ENCODE results near the gene DNAI2.

DNAI2 gene

GRCh38 chr17:74283371-74283673, 9.3 kb downstream of the DNAI2 start:
- ChIA-PET POLR2A (interaction anchor here (0.6 kb wide), 1 partner anchor 13 kb away, joined by 5 read pairs; no protein-coding TSS in a partner anchor), CTCF (interaction anchor here (1.4 to 2.6 kb wide), 3 partner anchors 12 to 70 kb away, joined by 3 to 29 read pairs (median 16); no protein-coding TSS in a partner anchor)

GRCh38 chr17:74287031-74287602, 13.1 kb downstream of the DNAI2 start:
- DNase-seq (ENCODE audit: extremely low spot score) = no peak
- ChIA-PET POLR2A (no interaction called here), CTCF (interaction anchor here (2.0 kb wide), 1 partner anchor 11 kb away, joined by 4 read pairs; no protein-coding TSS in a partner anchor)
- no peak for TF ChIP-seq CTCF (IDR thresholded peaks at IDR 0.05; ENCODE audit: control extremely low read depth, extremely low read depth, low read depth, missing control alignments)

More at GRCh38 chr17:74283371-74283673, 9.3 kb downstream of the DNAI2 start:
- no peak for DNase-seq (ENCODE audit: extremely low spot score)
- TF ChIP-seq CTCF (IDR thresholded peaks at IDR 0.05; ENCODE audit: control extremely low read depth, extremely low read depth, low read depth, missing control alignments) = no peak

- POLR2A ChIA-PET = no interaction called here
- peak; percentile 61 for DNase-seq (ENCODE audit: extremely low spot score)
- TF ChIP-seq CTCF (IDR thresholded peaks at IDR 0.05; ENCODE audit: control extremely low read depth, extremely low read depth, low read depth, missing control alignments) = no peak
- CTCF ChIA-PET = interaction anchor here (0.9 to 1.2 kb wide), 2 partner anchors 79 to 81 kb away, joined by 3 read pairs; partner anchors contain the start of gene GPR142
Observed at GRCh38 chr17:74288785-74289184, 14.8 kb downstream of the DNAI2 start.

- ChIA-PET CTCF (interaction anchor here (1.8 kb wide), 1 partner anchor 11 kb away, joined by 5 read pairs; no protein-coding TSS in a partner anchor), POLR2A (no interaction called here)
- no peak for TF ChIP-seq CTCF (IDR thresholded peaks at IDR 0.05; ENCODE audit: control extremely low read depth, extremely low read depth, low read depth, missing control alignments)
- no peak for DNase-seq (ENCODE audit: extremely low spot score)
Observed at GRCh38 chr17:74289688-74290087, 15.7 kb downstream of the DNAI2 start.

GRCh38 chr17:74290340-74290739, 16.3 kb downstream of the DNAI2 start:
- TF ChIP-seq CTCF (IDR thresholded peaks at IDR 0.05; ENCODE audit: control extremely low read depth, extremely low read depth, low read depth, missing control alignments) = no peak
- DNase-seq (ENCODE audit: extremely low spot score) = no peak
- ChIA-PET POLR2A (no interaction called here), CTCF (interaction anchor here (1.8 kb wide), 1 partner anchor 11 kb away, joined by 5 read pairs; no protein-coding TSS in a partner anchor)

GRCh38 chr17:74292495-74292894, 18.5 kb downstream of the DNAI2 start:
- ChIA-PET CTCF (interaction anchor here (1.9 kb wide), 1 partner anchor 8 kb away, joined by 11 read pairs; no protein-coding TSS in a partner anchor), POLR2A (no interaction called here)
- no peak for TF ChIP-seq CTCF (IDR thresholded peaks at IDR 0.05; ENCODE audit: control extremely low read depth, extremely low read depth, low read depth, missing control alignments)
- no peak for DNase-seq (ENCODE audit: extremely low spot score)
